Measurements from ENCODE around the gene STK32A. TPM values are rescaled to one million over a fixed set of nuclear protein-coding genes. Genes with fewer than 3 reads are reported as not detected.

Gene STK32A
- total RNA-seq, 1 experiment from 2014 or later = 1.3 TPM

DNA sequence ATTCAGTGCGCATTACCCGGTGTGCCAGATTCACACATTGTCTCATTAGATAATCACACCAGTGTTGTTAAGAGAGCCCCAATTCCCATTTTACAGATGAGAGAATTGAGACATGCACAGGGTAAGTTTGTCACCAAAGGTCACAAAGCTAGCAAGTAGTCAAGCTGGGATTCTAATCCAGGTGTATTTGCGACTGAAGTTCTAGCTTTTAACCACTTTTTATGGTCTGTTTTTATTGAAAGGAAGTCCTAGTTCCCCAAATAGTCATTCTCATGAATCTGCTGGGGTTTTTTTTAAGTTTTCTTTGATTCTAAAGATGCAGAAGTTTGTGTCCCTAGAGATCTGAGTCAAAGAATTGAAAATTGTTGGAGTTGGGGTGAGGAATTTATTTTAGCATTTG, 138.5 kb downstream of the STK32A start:
- Histone ChIP-seq H3K4me1 (ENCODE audit: insufficient read depth, low read length) (no peaks in the 10 kb centered on the region), H3K27ac (ENCODE audit: insufficient read length, low read depth, low read length) (no peak overlapping the region), H4K91ac (ENCODE audit: insufficient read length, low read depth, low read length) (no peak overlapping the region), H2AK5ac (ENCODE audit: insufficient read length, low read length) (no peak overlapping the region), H3K14ac (ENCODE audit: insufficient read depth, low read length) (no peak overlapping the region), H3K4ac (ENCODE audit: low read depth, low read length) (no peak overlapping the region), H2BK5ac (ENCODE audit: insufficient read length, low read length) (no peak overlapping the region), H3K23ac (ENCODE audit: insufficient read length, low read depth, low read length) (no peak overlapping the region), H2BK15ac (ENCODE audit: low read depth, low read length) (no peak overlapping the region), H3K56ac (ENCODE audit: insufficient read length, low read depth, low read length) (no peak overlapping the region), H2BK120ac (ENCODE audit: low read depth, low read length, poor library complexity, severe bottlenecking) (no peak overlapping the region), H3K27me3 (ENCODE audit: insufficient read depth, low read length) (no peaks in the 10 kb centered on the region), H3K9me3 (ENCODE audit: control insufficient read depth, low read depth, low read length) (no peaks in the 10 kb centered on the region), H3K9ac (ENCODE audit: extremely low read depth, insufficient read length, low read length) (no peak overlapping the region), H2AFZ (ENCODE audit: low read length) (no peak overlapping the region), H3T11ph (ENCODE audit: low read length) (no peak overlapping the region), H4K8ac (replicated peaks; ENCODE audit: insufficient read length, low read depth, low read length) (no peak overlapping the region), H4K20me1 (ENCODE audit: control insufficient read depth, insufficient read depth, insufficient read length) (no peaks in the 10 kb centered on the region), H3K79me1 (ENCODE audit: insufficient read depth, low read depth, low read length, poor library complexity, severe bottlenecking) (no peaks in the 10 kb centered on the region), H3K23me2 (ENCODE audit: insufficient read length, low read depth, low read length, poor library complexity, severe bottlenecking) (no peaks in the 10 kb centered on the region), H2BK12ac (ENCODE audit: insufficient read length, low read depth, low read length) (no peak overlapping the region), H4K5ac (ENCODE audit: insufficient read length, low read depth, low read length) (no peak overlapping the region), H2BK20ac (ENCODE audit: low read depth, low read length, poor library complexity, severe bottlenecking) (no peak overlapping the region), H3K4me2 (ENCODE audit: insufficient read depth, insufficient read length, low read length) (no peak overlapping the region), H3K18ac (ENCODE audit: insufficient read length, low read depth, low read length) (no peak overlapping the region), H3K79me2 (ENCODE audit: insufficient read depth, low read length) (no peaks in the 10 kb centered on the region)
- Mint-ChIP-seq H3K27ac (no peak overlapping the region), H3K9me3 (peaks cover 4 to 5% of the 10 kb centered on the region in 2 experiments), H3K27me3 (ENCODE audit: low read depth) (no peaks in the 10 kb centered on the region), H3K36me3 (ENCODE audit: insufficient read depth in 1 of 3, low read depth in 3 of 3) (peaks cover 3 to 5% (median 4%) of the 10 kb centered on the region in 3 experiments), H3K4me3 (no peak overlapping the region), H3K4me1 (no peaks in the 10 kb centered on the region)
- DNase-seq = no peak
- WGBS (ENCODE audit: extremely low coverage, insufficient read length, low lambda C conversion rate) = no CpG with 5 or more reads among the region's 3 CpGs
- TF ChIP-seq, protein P1, sequence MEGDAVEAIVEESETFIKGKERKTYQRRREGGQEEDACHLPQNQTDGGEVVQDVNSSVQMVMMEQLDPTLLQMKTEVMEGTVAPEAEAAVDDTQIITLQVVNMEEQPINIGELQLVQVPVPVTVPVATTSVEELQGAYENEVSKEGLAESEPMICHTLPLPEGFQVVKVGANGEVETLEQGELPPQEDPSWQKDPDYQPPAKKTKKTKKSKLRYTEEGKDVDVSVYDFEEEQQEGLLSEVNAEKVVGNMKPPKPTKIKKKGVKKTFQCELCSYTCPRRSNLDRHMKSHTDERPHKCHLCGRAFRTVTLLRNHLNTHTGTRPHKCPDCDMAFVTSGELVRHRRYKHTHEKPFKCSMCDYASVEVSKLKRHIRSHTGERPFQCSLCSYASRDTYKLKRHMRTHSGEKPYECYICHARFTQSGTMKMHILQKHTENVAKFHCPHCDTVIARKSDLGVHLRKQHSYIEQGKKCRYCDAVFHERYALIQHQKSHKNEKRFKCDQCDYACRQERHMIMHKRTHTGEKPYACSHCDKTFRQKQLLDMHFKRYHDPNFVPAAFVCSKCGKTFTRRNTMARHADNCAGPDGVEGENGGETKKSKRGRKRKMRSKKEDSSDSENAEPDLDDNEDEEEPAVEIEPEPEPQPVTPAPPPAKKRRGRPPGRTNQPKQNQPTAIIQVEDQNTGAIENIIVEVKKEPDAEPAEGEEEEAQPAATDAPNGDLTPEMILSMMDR (conservative IDR thresholded peaks at IDR 0.05) = no peak

All from H9 (cell line).